Hepatocyte (in vitro differentiated cells): ENCODE data around the gene ACACB. TPM values are rescaled to one million over a fixed set of nuclear protein-coding genes. Genes with fewer than 3 reads are reported as not detected.

ENCODE experiments used
- DNase-seq: peaks from one replicate; pipeline ENCODE4 v3.0.0-alpha.2; 2016; ENCODE audit warnings: low spot score
- H2AFZ ChIP-seq: fragments of 200-600 bp; sonication (generic); 2 replicates; pipeline ENCODE4 v1.6.0; 2016; ENCODE audit warnings: antibody characterized with exemption, mild to moderate bottlenecking
- H3K27ac ChIP-seq: fragments of 200-600 bp; sonication (generic); 2 replicates; pipeline ENCODE4 v1.5.1; 2016; ENCODE audit warnings: mild to moderate bottlenecking
- H3K27me3 ChIP-seq: fragments of 200-600 bp; sonication (generic); 2 replicates; pipeline ENCODE4 v1.6.1; 2016
- H3K36me3 ChIP-seq: fragments of 200-600 bp; sonication (generic); replicated peaks from 2 replicates; pipeline ENCODE4 v1.5.1; 2016; ENCODE audit warnings: low read depth; ENCODE audit not compliant: insufficient read depth
- H3K4me1 ChIP-seq: fragments of 200-600 bp; sonication (generic); 2 replicates; pipeline ENCODE4 v1.5.1; 2016; ENCODE audit warnings: mild to moderate bottlenecking, moderate library complexity; ENCODE audit not compliant: insufficient read depth
- H3K4me2 ChIP-seq: fragments of 200-600 bp; sonication (generic); 2 replicates; pipeline ENCODE4 v1.6.0; 2016
- H3K4me3 ChIP-seq: fragments of 200-600 bp; sonication (generic); 2 replicates; pipeline ENCODE4 v1.5.1; 2016; ENCODE audit warnings: mild to moderate bottlenecking
- H3K79me2 ChIP-seq: fragments of 200-600 bp; sonication (generic); 2 replicates; pipeline ENCODE4 v1.6.0; 2017; ENCODE audit warnings: mild to moderate bottlenecking
- H3K9me2 ChIP-seq: fragments of 200-600 bp; sonication (generic); replicated peaks from 2 replicates; pipeline ENCODE4 v1.6.0; 2017; ENCODE audit warnings: mild to moderate bottlenecking; ENCODE audit not compliant: insufficient read depth
- H3K9me3 ChIP-seq: fragments of 200-600 bp; sonication (generic); 2 replicates; pipeline ENCODE4 v1.5.1; 2016; ENCODE audit warnings: low read depth, mild to moderate bottlenecking
- H4K20me1 ChIP-seq: fragments of 200-600 bp; sonication (generic); 2 replicates; pipeline ENCODE4 v1.6.0; 2016; ENCODE audit warnings: mild to moderate bottlenecking; ENCODE audit not compliant: insufficient read depth, poor library complexity, severe bottlenecking
- EZH2 ChIP-seq: fragments of 200-600 bp; sonication (generic); IDR thresholded peaks from 2 replicates; pipeline ENCODE4 v1.6.1; 2016; ENCODE audit warnings: antibody characterized with exemption, mild to moderate bottlenecking, borderline replicate concordance
- EZH2phosphoT487 ChIP-seq: fragments of 200-600 bp; sonication (generic); IDR thresholded peaks from one replicate; pipeline ENCODE4 v1.6.1; 2018; ENCODE audit warnings: antibody characterized with exemption, mild to moderate bottlenecking, low read depth, moderate library complexity; ENCODE audit not compliant: unreplicated experiment, severe bottlenecking
- WGBS: methylation state at CpG from one replicate; pipeline ENCODE4 v1.1.6; 2016; ENCODE audit warnings: low lambda C conversion rate; ENCODE audit errors: missing lambda C conversion rate; 5-methylcytosine and 5-hydroxymethylcytosine counted together
- polyA plus RNA-seq: library from polyadenylated mRNA; unstranded; fragments of >200 nt; fragmentation: Nextera tagmentation; extraction: Ambion mirVana; gene quantifications from 2 replicates; pipeline ENCODE4 v1.2.1, GENCODE V29; 2016
- total RNA-seq: library from RNA; depleted of rRNA; stranded (reverse); fragments of >200 nt; gene quantifications from 2 replicates; pipeline ENCODE4 v1.2.3, GENCODE V29; 2014
- TF ChIP-seq, protein P1 (sequence below): fragments of 200-600 bp; sonication (generic); IDR thresholded peaks from 2 replicates; pipeline ENCODE4 v1.5.1; 2016; ENCODE audit warnings: antibody characterized with exemption, mild to moderate bottlenecking; ENCODE audit not compliant: poor library complexity

The ACACB gene
- total and polyA plus RNA-seq, 2 experiments from 2014 or later, result 3.9 to 9.3 TPM

- DNase-seq, result no peak
- Histone ChIP-seq H3K9me3 (no peaks in the 10 kb centered on the region), H3K79me2 (no peaks in the 10 kb centered on the region), H3K4me3 (no peak overlapping the region), H2AFZ (no peak overlapping the region), H3K9me2 (no peaks in the 10 kb centered on the region), H3K27ac (no peak overlapping the region), H4K20me1 (no peaks in the 10 kb centered on the region), H3K36me3 (no peaks in the 10 kb centered on the region), H3K27me3 (peaks cover 51% of the 10 kb centered on the region), H3K4me2 (no peak overlapping the region), H3K4me1 (peaks cover 9% of the 10 kb centered on the region)
- TF ChIP-seq EZH2phosphoT487 (no peak), EZH2 (no peak)
- TF ChIP-seq, protein P1, sequence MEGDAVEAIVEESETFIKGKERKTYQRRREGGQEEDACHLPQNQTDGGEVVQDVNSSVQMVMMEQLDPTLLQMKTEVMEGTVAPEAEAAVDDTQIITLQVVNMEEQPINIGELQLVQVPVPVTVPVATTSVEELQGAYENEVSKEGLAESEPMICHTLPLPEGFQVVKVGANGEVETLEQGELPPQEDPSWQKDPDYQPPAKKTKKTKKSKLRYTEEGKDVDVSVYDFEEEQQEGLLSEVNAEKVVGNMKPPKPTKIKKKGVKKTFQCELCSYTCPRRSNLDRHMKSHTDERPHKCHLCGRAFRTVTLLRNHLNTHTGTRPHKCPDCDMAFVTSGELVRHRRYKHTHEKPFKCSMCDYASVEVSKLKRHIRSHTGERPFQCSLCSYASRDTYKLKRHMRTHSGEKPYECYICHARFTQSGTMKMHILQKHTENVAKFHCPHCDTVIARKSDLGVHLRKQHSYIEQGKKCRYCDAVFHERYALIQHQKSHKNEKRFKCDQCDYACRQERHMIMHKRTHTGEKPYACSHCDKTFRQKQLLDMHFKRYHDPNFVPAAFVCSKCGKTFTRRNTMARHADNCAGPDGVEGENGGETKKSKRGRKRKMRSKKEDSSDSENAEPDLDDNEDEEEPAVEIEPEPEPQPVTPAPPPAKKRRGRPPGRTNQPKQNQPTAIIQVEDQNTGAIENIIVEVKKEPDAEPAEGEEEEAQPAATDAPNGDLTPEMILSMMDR, result no peak
- WGBS, result 40% methylated on average over 8 of the region's 8 CpGs
Observed at GRCh38 chr12:109304485-109304884, 188.1 kb downstream of the ACACB start.

GRCh38 chr12:109305547-109305946 lies 189.2 kb downstream of the ACACB start:
- no peaks in the 10 kb centered on the region for H4K20me1 ChIP-seq
- H3K27me3 ChIP-seq, result peaks cover 57% of the 10 kb centered on the region
- no peaks in the 10 kb centered on the region for H3K9me2 ChIP-seq
- H3K79me2 ChIP-seq, result no peaks in the 10 kb centered on the region
- DNase-seq, result no peak
- H3K4me2 ChIP-seq, result no peak overlapping the region
- H3K36me3 ChIP-seq, result no peaks in the 10 kb centered on the region
- peaks cover 9% of the 10 kb centered on the region for H3K4me1 ChIP-seq
- 73% methylated on average over 6 of the region's 6 CpGs for WGBS
- no peak overlapping the region for H2AFZ ChIP-seq
- no peaks in the 10 kb centered on the region for H3K9me3 ChIP-seq
- H3K4me3 ChIP-seq, result no peak overlapping the region
- no peak overlapping the region for H3K27ac ChIP-seq
- TF ChIP-seq, protein P1, result no peak
- TF ChIP-seq EZH2phosphoT487, result no peak
- TF ChIP-seq EZH2, result no peak

- Histone ChIP-seq H3K27ac (no peak overlapping the region), H3K36me3 (no peaks in the 10 kb centered on the region), H3K27me3 (peaks cover 69% of the 10 kb centered on the region), H3K79me2 (no peaks in the 10 kb centered on the region), H3K4me3 (no peak overlapping the region), H3K9me2 (no peaks in the 10 kb centered on the region), H3K4me2 (no peak overlapping the region), H2AFZ (no peak overlapping the region), H4K20me1 (no peaks in the 10 kb centered on the region), H3K4me1 (peaks cover 9% of the 10 kb centered on the region), H3K9me3 (no peaks in the 10 kb centered on the region)
- WGBS, result 40% methylated on average over 9 of the region's 9 CpGs
- DNase-seq, result peak; percentile 20
- no peak for TF ChIP-seq EZH2phosphoT487
Observed at GRCh38 chr12:109307051-109307450, 190.7 kb downstream of the ACACB start.

- Histone ChIP-seq H2AFZ (peak within 1 kb of the TSS; percentile 76), H3K4me2 (peak within 1 kb of the TSS; percentile 98), H3K79me2 (no peaks in the 10 kb centered on the region), H3K4me3 (peak within 1 kb of the TSS; percentile 58), H4K20me1 (no peaks in the 10 kb centered on the region), H3K36me3 (no peaks in the 10 kb centered on the region), H3K27me3 (peaks cover 69% of the 10 kb centered on the region), H3K9me3 (no peaks in the 10 kb centered on the region), H3K9me2 (no peaks in the 10 kb centered on the region), H3K27ac (no peak within 1 kb of the TSS), H3K4me1 (peaks cover 9% of the 10 kb centered on the region)
- WGBS, result 13% methylated on average over 28 of the region's 43 CpGs
- TF ChIP-seq EZH2phosphoT487, result no peak
- TF ChIP-seq, protein P1, result no peak
- TF ChIP-seq EZH2, result peak; percentile 85
- DNase-seq, result peak; percentile 23
Observed at GRCh38 chr12:109308534-109309380, 192.4 kb downstream of the ACACB start, which contains the start of gene FOXN4. Gene FOXN4, minus strand, starts transcription at chr12:109309284. Its CDS starts 963 bp downstream, at chr12:109308321.
